Neuronal stem cell (in vitro differentiated cells): ENCODE data around the gene DHRS13.

Experiments used
- DNase-seq: peaks from one replicate; pipeline ENCODE4 v3.0.0-alpha.2; 2013; ENCODE audit warnings: low spot score
- H2AFZ ChIP-seq: one replicate; pipeline ENCODE4 v1.6.1; 2013; ENCODE audit warnings: mild to moderate bottlenecking, low read length, inconsistent platforms
- H2AK5ac ChIP-seq: 2 replicates; pipeline ENCODE4 v1.6.1; 2013; ENCODE audit warnings: low read depth, mild to moderate bottlenecking, inconsistent platforms, low read length, moderate library complexity, mixed read lengths
- H2BK120ac ChIP-seq: 2 replicates; pipeline ENCODE4 v1.6.1; 2013; ENCODE audit warnings: low read depth, mild to moderate bottlenecking, inconsistent platforms, low read length, moderate library complexity, mixed read lengths
- H2BK12ac ChIP-seq: one replicate; pipeline ENCODE4 v1.6.1; 2013; ENCODE audit warnings: low read length, inconsistent platforms
- H2BK15ac ChIP-seq: 2 replicates; pipeline ENCODE4 v1.6.1; 2013; ENCODE audit warnings: mild to moderate bottlenecking, low read length, inconsistent platforms, mixed read lengths
- H2BK5ac ChIP-seq: one replicate; pipeline ENCODE4 v1.6.1; 2013; ENCODE audit warnings: inconsistent platforms, mild to moderate bottlenecking, low read length, moderate library complexity
- H3K14ac ChIP-seq: one replicate; pipeline ENCODE4 v1.6.1; 2013; ENCODE audit warnings: low read length, inconsistent platforms
- H3K18ac ChIP-seq: 2 replicates; pipeline ENCODE4 v1.6.1; 2013; ENCODE audit warnings: low read length, inconsistent platforms
- H3K23ac ChIP-seq: 2 replicates; pipeline ENCODE4 v1.6.1; 2013; ENCODE audit warnings: low read depth, mild to moderate bottlenecking, mixed read lengths, low read length, inconsistent platforms; ENCODE audit not compliant: poor library complexity
- H3K27ac ChIP-seq: replicated peaks from 3 replicates; pipeline ENCODE4 v1.5.1; 2013; ENCODE audit warnings: low read length, inconsistent platforms
- H3K27me3 ChIP-seq, 3 experiments: 2 replicates each; pipeline ENCODE4 v1.6.1; 2013; ENCODE audit warnings: low read length in 3 of 3, mild to moderate bottlenecking in 2 of 3, inconsistent platforms in 1 of 3, low read depth in 1 of 3, mixed read lengths in 1 of 3, moderate library complexity in 1 of 3; ENCODE audit not compliant: control insufficient read depth in 3 of 3, insufficient read depth in 3 of 3
- H3K36me3 ChIP-seq, 2 donors: replicated peaks in 1 of 2; 2 replicates each; pipeline ENCODE4 v1.6.1; 2013; ENCODE audit warnings: low read length in 2 of 2; ENCODE audit not compliant: control insufficient read depth in 2 of 2, insufficient read depth in 2 of 2
- H3K4ac ChIP-seq: 2 replicates; pipeline ENCODE4 v1.6.1; 2013; ENCODE audit warnings: inconsistent platforms, mild to moderate bottlenecking, low read length, moderate library complexity
- H3K4me1 ChIP-seq, 2 donors: 1 replicate in 1 of 2; 2 replicates in 1 of 2; pipeline ENCODE4 v1.6.1; 2013; ENCODE audit warnings: low read length in 2 of 2, low read depth in 1 of 2; ENCODE audit not compliant: control insufficient read depth in 2 of 2, insufficient read depth in 1 of 2
- H3K4me2 ChIP-seq: one replicate; pipeline ENCODE4 v1.6.1; 2013; ENCODE audit warnings: mild to moderate bottlenecking, low read length, inconsistent platforms; ENCODE audit not compliant: insufficient read depth, poor library complexity, severe bottlenecking
- H3K4me3 ChIP-seq, 2 donors: 2 replicates each; pipeline ENCODE4 v1.5.1; 2013; ENCODE audit warnings: low read length in 2 of 2, mild to moderate bottlenecking in 2 of 2, inconsistent platforms in 1 of 2, moderate library complexity in 1 of 2
- H3K79me1 ChIP-seq: one replicate; pipeline ENCODE4 v1.6.1; 2013; ENCODE audit warnings: low read depth, mild to moderate bottlenecking, inconsistent platforms, low read length, moderate library complexity
- H3K9ac ChIP-seq: one replicate; pipeline ENCODE4 v1.6.1; 2013; ENCODE audit warnings: mild to moderate bottlenecking, low read depth, low read length, inconsistent platforms; ENCODE audit not compliant: poor library complexity
- H3K9me3 ChIP-seq, 2 donors: replicated peaks in 1 of 2; 2 replicates each; pipeline versions ENCODE3 to v1.6.1; 2013; ENCODE audit warnings: low read length in 2 of 2, mild to moderate bottlenecking in 2 of 2, inconsistent platforms in 1 of 2, low read depth in 1 of 2, mixed read lengths in 1 of 2, moderate library complexity in 1 of 2; ENCODE audit not compliant: control insufficient read depth in 2 of 2, insufficient read depth in 1 of 2
- H4K8ac ChIP-seq: one replicate; pipeline ENCODE4 v1.6.1; 2013; ENCODE audit warnings: low read depth, mild to moderate bottlenecking, inconsistent platforms, low read length, moderate library complexity
- H4K91ac ChIP-seq: one replicate; pipeline ENCODE4 v1.6.1; 2013; ENCODE audit warnings: low read length, low read depth, mild to moderate bottlenecking, inconsistent platforms; ENCODE audit not compliant: poor library complexity
- WGBS, 2 donors: extraction: QIAGEN DNeasy Blood & Tissue Kit; methylation state at CpG; one replicate each; pipeline ENCODE4 v1.1.7; 2013; ENCODE audit warnings: missing lambda C conversion rate in 2 of 2, mixed read lengths in 1 of 2; ENCODE audit not compliant: insufficient read length in 2 of 2, insufficient replicate concordance in 1 of 2; ENCODE audit errors: extremely low coverage in 2 of 2; 5-methylcytosine and 5-hydroxymethylcytosine counted together

Gene DHRS13

DNA sequence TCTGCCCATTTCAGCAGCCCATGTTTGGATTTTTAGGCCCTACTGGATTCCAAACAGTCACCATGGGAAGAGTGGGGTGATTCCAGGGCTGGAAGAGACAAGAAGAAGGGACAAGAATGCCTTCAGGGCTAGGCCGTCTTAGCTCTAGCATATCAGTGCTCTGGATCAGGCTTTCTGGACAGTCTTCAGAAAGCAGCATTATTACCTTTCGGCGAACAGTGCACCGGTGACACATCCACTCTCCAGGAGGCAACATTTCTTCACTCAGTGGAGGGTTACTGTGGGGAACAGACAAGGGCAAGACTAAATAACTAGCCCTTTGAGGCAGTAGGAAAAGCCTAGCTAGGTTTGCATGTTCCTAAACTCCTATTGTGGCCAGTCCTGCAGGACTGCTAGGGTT is 23.9 kb upstream of the DHRS13 start:
- WGBS, 2 donors, result no CpG with 5 or more reads among the region's 4 CpGs
- H3K4me2 ChIP-seq, result no peak overlapping the region
- H3K4ac ChIP-seq, result no peak overlapping the region
- no peak overlapping the region for H2BK120ac ChIP-seq
- no peak overlapping the region for H3K23ac ChIP-seq
- H3K36me3 ChIP-seq, result peaks cover 18 to 79% of the 10 kb centered on the region in 2 donors
- no peak overlapping the region for H2AFZ ChIP-seq
- H3K14ac ChIP-seq, result no peak overlapping the region
- no peak overlapping the region for H3K18ac ChIP-seq
- no peak overlapping the region for H2AK5ac ChIP-seq
- H2BK5ac ChIP-seq, result no peak overlapping the region
- no peak overlapping the region for H2BK15ac ChIP-seq
- no peak overlapping the region for H4K91ac ChIP-seq
- H3K9me3 ChIP-seq, result no peaks in the 10 kb centered on the region
- H3K4me3 ChIP-seq, result no peak overlapping the region
- H4K8ac ChIP-seq, result no peak overlapping the region
- no peak for DNase-seq
- H3K79me1 ChIP-seq, result no peaks in the 10 kb centered on the region
- H3K27ac ChIP-seq, result no peak overlapping the region
- H2BK12ac ChIP-seq, result no peak overlapping the region
- no peaks in the 10 kb centered on the region for H3K27me3 ChIP-seq
- H3K9ac ChIP-seq, result no peak overlapping the region
- H3K4me1 ChIP-seq, result no peaks in the 10 kb centered on the region

DNA sequence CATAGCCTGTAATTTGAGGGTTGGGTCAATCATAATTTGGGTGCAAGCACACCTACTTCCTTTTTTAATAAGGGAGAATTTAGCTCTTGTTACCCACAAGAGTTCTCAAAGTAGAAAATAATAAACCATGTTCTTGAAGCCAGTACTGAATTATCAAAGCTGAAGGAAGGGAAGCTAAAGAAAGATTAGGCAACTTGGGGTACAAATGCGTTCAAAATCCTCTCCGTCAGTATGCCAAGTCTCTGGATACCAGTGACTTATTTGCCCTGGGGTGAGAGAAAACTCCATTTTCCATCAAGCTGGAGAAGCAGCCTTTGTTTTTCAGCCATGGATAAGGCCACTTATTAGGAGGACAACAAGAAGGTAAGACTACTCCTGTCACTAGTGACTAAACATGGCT is 23.5 kb upstream of the DHRS13 start:
- H3K79me1 ChIP-seq, result no peaks in the 10 kb centered on the region
- H4K8ac ChIP-seq, result no peak overlapping the region
- H3K9me3 ChIP-seq, result no peaks in the 10 kb centered on the region
- H2AFZ ChIP-seq, result no peak overlapping the region
- no CpG with 5 or more reads among the region's 2 CpGs for WGBS, 2 donors
- peaks cover 21 to 82% of the 10 kb centered on the region in 2 donors for H3K36me3 ChIP-seq
- no peaks in the 10 kb centered on the region for H3K4me1 ChIP-seq
- H3K4me3 ChIP-seq, result no peak overlapping the region
- no peak overlapping the region for H2BK15ac ChIP-seq
- H3K27me3 ChIP-seq, result no peaks in the 10 kb centered on the region
- no peak overlapping the region for H3K27ac ChIP-seq
- no peak overlapping the region for H3K4me2 ChIP-seq
- no peak overlapping the region for H4K91ac ChIP-seq
- H3K9ac ChIP-seq, result no peak overlapping the region
- H2BK5ac ChIP-seq, result no peak overlapping the region
- DNase-seq, result no peak
- H3K18ac ChIP-seq, result no peak overlapping the region
- no peak overlapping the region for H3K4ac ChIP-seq
- H2AK5ac ChIP-seq, result no peak overlapping the region
- no peak overlapping the region for H2BK120ac ChIP-seq
- no peak overlapping the region for H2BK12ac ChIP-seq
- no peak overlapping the region for H3K23ac ChIP-seq
- no peak overlapping the region for H3K14ac ChIP-seq

DNA sequence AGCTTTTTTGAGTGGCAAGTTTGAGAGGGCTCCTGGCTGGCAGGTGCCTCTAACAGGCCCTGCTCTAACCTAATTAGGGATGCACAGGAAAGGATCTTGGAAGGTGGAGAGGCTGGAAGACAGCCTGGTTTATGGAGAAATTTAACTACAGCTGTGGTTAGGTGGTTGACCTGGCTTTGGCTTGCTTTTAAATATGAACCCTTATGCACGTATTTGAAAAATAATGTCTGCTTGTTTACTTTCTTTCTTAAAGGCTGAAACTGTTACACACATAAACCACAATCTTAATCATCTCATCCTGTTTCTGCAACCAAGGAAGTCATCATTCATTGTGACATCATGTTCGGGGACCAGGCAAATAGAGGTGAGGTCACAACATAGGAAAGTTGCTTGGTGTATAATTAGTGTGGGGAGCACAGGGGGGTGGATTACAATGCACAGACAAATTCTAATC is 23.1 kb upstream of the DHRS13 start:
- no peak overlapping the region for H3K14ac ChIP-seq
- H3K27me3 ChIP-seq, result no peaks in the 10 kb centered on the region
- H3K36me3 ChIP-seq, result peaks cover 25 to 86% of the 10 kb centered on the region in 2 donors
- H2BK12ac ChIP-seq, result no peak overlapping the region
- H3K9me3 ChIP-seq, result no peaks in the 10 kb centered on the region
- H3K4me3 ChIP-seq, result no peak overlapping the region
- no peak overlapping the region for H3K27ac ChIP-seq
- H2BK5ac ChIP-seq, result no peak overlapping the region
- no peak overlapping the region for H3K4me2 ChIP-seq
- no peaks in the 10 kb centered on the region for H3K4me1 ChIP-seq
- no peak overlapping the region for H4K91ac ChIP-seq
- no peak overlapping the region for H3K23ac ChIP-seq
- H3K9ac ChIP-seq, result no peak overlapping the region
- no peak for DNase-seq
- H2AFZ ChIP-seq, result no peak overlapping the region
- no peak overlapping the region for H3K4ac ChIP-seq
- no peak overlapping the region for H2BK120ac ChIP-seq
- no peak overlapping the region for H2AK5ac ChIP-seq
- H3K79me1 ChIP-seq, result no peaks in the 10 kb centered on the region
- H2BK15ac ChIP-seq, result no peak overlapping the region
- no peak overlapping the region for H3K18ac ChIP-seq
- WGBS, 2 donors, result no CpG with 5 or more reads among the region's 2 CpGs
- H4K8ac ChIP-seq, result no peak overlapping the region

DNA sequence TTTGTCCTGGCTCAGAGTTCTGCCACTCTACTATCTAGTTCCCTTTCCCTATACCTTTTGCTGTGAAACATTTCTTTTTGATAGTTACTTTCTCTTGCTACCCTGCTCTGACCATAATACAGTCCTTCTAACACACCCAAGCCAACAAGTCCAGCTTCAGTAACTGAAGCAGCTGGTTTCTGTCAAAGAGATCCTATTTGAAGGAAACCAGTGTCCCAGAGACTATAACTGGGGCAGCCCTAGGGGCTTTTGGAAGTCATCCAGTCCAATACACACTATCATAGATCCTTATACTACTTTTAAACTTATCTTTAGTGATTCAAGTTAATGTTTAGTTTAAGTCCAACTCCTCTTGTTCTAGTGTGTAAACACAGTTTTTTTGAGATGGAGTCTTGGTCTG is 17.3 kb upstream of the DHRS13 start:
- peaks cover 47 to 97% of the 10 kb centered on the region in 2 donors for H3K36me3 ChIP-seq

More for the DNA sequence above, 17.3 kb upstream of the DHRS13 start:
- no peak for DNase-seq
- Histone ChIP-seq H3K79me1 (no peaks in the 10 kb centered on the region), H3K4me3 (no peak overlapping the region), H2AFZ (no peak overlapping the region), H2BK12ac (no peak overlapping the region), H3K14ac (no peak overlapping the region), H2BK120ac (no peak overlapping the region), H4K91ac (no peak overlapping the region), H3K9ac (no peak overlapping the region), H3K23ac (no peak overlapping the region), H4K8ac (no peak overlapping the region), H2AK5ac (no peak overlapping the region), H3K4ac (no peak overlapping the region), H3K4me2 (no peak overlapping the region), H3K4me1 (no peaks in the 10 kb centered on the region), H3K27me3 (no peaks in the 10 kb centered on the region), H2BK5ac (no peak overlapping the region), H2BK15ac (no peak overlapping the region), H3K27ac (no peak overlapping the region), H3K18ac (no peak overlapping the region), H3K9me3 (no peaks in the 10 kb centered on the region)
